Body of pancreas (tissue), 4 donors: ENCODE results near the gene SUSD3. TPM values are rescaled to one million over a fixed set of nuclear protein-coding genes. Genes with fewer than 3 reads are reported as not detected.

Experiments used
- ATAC-seq: fragments of 150-250 bp; one replicate; pipeline ENCODE4 v1.9.1; 2016
- DNase-seq, 4 donors: peaks; one replicate each; pipeline ENCODE4 v3.0.0-alpha.2; 2019
- H3K27ac ChIP-seq, 4 donors: fragments of 200-600 bp; sonication (generic); 1 replicate in 3 of 4; 2 replicates in 1 of 4; pipeline versions ENCODE4 v1.5.1 to v1.6.1; 2016 to 2019; ENCODE audit warnings: mild to moderate bottlenecking in 1 of 4, mixed read lengths in 1 of 4, moderate library complexity in 1 of 4
- H3K27me3 ChIP-seq, 2 donors: fragments of 200-600 bp; sonication (generic); one replicate each; pipeline ENCODE4 v1.6.0; 2016; ENCODE audit warnings: mild to moderate bottlenecking in 1 of 2
- H3K36me3 ChIP-seq, 2 donors: fragments of 200-600 bp; sonication (generic); replicated peaks in 1 of 2; 2 replicates each; pipeline ENCODE4 v1.5.1; 2016; ENCODE audit warnings: low read depth in 2 of 2; ENCODE audit not compliant: insufficient read depth in 1 of 2
- H3K4me1 ChIP-seq: fragments of 200-600 bp; sonication (generic); one replicate; pipeline ENCODE4 v1.6.0; 2016
- H3K4me3 ChIP-seq, 2 donors: fragments of 200-600 bp; sonication (generic); 1 replicate in 1 of 2; 2 replicates in 1 of 2; pipeline ENCODE4 v1.5.1; 2016 to 2019
- H3K9me3 ChIP-seq, 3 donors: fragments of 200-600 bp; sonication (generic); 1 replicate in 2 of 3; 2 replicates in 1 of 3; pipeline ENCODE4 v1.5.1; 2016
- POLR2A ChIP-seq, 3 donors: fragments of 450-650 bp; IDR thresholded peaks; one replicate each; pipeline ENCODE4 v1.6.1; 2016; ENCODE audit warnings: antibody characterized with exemption in 3 of 3, mild to moderate bottlenecking in 2 of 3
- WGBS, 2 donors: methylation state at CpG; one replicate each; pipeline ENCODE4 v1.1.5; 2017; 5-methylcytosine and 5-hydroxymethylcytosine counted together
- intact Hi-C: fragments of 100-400 bp; cut with DNase I; formaldehyde crosslinking; loops from one replicate; pipeline ENCODE4 v1.15.1; 2023
- total RNA-seq, 2 donors: library from RNA; depleted of rRNA; stranded (reverse); fragments of >200 nt; gene quantifications; one replicate each; pipeline ENCODE4 v1.1.0, GENCODE V29; 2016
- TF ChIP-seq, protein P1 (sequence below), 7 experiments: fragments of 450-650 bp in 4 of 7; fragments of 200-600 bp in 3 of 7; sonication (generic) in 3 of 7; IDR thresholded peaks; one replicate each; pipeline ENCODE4 v1.5.1; 2016 to 2019; ENCODE audit warnings: antibody characterized with exemption in 7 of 7

Gene SUSD3
- total RNA-seq, 2 donors from 2014 or later, result 3.6 TPM; not detected in 1

DNA sequence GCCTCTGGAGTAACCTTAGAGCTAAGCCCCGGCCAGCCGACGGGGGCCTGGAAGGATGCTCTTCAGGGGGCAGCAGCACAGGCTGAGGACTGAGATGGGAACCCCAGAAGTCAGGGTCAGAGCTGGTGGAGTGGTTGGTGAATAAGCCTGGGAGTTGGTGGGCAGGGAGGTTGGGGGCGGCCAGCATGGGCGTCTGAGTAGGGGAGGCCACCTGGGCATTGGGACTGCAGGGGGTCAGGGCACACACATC is 61.1 kb downstream of the SUSD3 start:
- peak overlapping the region in 2 of 4 donors; percentile 62 to 66 for H3K27ac ChIP-seq
- TF ChIP-seq POLR2A (IDR thresholded peaks at IDR 0.05), result no peak
- TF ChIP-seq, protein P1, sequence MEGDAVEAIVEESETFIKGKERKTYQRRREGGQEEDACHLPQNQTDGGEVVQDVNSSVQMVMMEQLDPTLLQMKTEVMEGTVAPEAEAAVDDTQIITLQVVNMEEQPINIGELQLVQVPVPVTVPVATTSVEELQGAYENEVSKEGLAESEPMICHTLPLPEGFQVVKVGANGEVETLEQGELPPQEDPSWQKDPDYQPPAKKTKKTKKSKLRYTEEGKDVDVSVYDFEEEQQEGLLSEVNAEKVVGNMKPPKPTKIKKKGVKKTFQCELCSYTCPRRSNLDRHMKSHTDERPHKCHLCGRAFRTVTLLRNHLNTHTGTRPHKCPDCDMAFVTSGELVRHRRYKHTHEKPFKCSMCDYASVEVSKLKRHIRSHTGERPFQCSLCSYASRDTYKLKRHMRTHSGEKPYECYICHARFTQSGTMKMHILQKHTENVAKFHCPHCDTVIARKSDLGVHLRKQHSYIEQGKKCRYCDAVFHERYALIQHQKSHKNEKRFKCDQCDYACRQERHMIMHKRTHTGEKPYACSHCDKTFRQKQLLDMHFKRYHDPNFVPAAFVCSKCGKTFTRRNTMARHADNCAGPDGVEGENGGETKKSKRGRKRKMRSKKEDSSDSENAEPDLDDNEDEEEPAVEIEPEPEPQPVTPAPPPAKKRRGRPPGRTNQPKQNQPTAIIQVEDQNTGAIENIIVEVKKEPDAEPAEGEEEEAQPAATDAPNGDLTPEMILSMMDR (IDR thresholded peaks at IDR 0.05), result no peak
- peaks cover 16% of the 10 kb centered on the region for H3K4me1 ChIP-seq
- H3K27me3 ChIP-seq, result no peaks in the 10 kb centered on the region
- DNase-seq (no peak), ATAC-seq (no peak)
- H3K4me3 ChIP-seq, result no peak overlapping the region
- 63% methylated on average over 5 of the region's 5 CpGs for WGBS, 2 donors
- intact Hi-C loops, result no loop called here
- H3K9me3 ChIP-seq, result no peaks in the 10 kb centered on the region
- peaks cover 0 to 4% of the 10 kb centered on the region in 2 donors for H3K36me3 ChIP-seq

DNA sequence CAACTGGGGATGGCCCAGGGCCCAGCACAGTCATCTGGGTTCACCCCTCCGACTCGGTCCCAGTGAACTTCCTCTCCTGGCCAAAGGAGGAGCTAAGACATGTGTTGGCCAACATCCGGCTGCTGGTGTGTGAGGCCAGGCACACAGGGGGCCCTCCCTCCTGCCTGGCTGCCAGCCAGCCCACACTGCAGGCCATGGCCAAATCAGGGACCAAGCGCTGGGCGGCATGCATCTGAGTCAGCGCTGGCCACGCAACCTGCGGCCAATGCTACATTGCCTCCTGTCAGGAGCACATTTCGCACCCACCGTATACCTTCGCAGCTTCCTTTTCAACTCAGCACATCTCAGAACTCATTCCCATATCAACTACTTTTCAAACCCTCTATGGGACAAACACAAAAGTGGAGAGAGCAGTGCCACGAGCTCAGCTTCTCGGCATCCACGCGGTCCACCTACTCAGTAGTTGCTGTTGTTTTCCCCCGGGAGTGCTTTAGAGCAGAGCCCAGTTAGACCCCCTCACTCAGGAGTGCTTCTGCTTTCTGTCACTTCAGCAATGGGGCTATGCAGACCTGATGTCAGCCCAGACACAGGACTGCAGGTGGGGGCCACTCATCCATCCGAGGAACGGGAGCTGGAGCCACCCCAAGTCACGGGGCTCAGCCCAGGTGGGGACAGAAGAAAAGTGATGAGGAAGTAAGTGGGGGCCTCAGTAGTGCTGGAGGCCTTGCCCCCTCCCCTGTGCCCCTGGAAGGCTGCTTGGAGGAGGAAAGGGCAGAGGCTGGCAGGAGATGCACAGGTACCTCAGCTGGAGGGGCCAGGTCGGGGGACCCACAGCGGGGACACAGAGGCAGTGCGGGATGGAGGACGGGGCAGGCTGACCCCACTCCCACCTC is 61.7 kb downstream of the SUSD3 start:
- ATAC-seq (peak; percentile 90), DNase-seq (peak; percentile 84 to 96 (median 93))
- TF ChIP-seq, protein P1 (IDR thresholded peaks at IDR 0.05), result peak in 5 of 7 experiments; percentile 23 to 72 (median 62)
- TF ChIP-seq POLR2A (IDR thresholded peaks at IDR 0.05), result no peak
- H3K27ac ChIP-seq, result peak overlapping the region in 3 of 4 donors; percentile 11 to 66 (median 62)
- H3K4me1 ChIP-seq, result peaks cover 16% of the 10 kb centered on the region
- 37 to 44% methylated on average over 17 to 23 of the region's 23 CpGs for WGBS, 2 donors
- peaks cover 0 to 4% of the 10 kb centered on the region in 2 donors for H3K36me3 ChIP-seq
- no peaks in the 10 kb centered on the region for H3K9me3 ChIP-seq
- no peak overlapping the region for H3K4me3 ChIP-seq
- intact Hi-C loops, result no loop called here
- H3K27me3 ChIP-seq, result no peaks in the 10 kb centered on the region

DNA sequence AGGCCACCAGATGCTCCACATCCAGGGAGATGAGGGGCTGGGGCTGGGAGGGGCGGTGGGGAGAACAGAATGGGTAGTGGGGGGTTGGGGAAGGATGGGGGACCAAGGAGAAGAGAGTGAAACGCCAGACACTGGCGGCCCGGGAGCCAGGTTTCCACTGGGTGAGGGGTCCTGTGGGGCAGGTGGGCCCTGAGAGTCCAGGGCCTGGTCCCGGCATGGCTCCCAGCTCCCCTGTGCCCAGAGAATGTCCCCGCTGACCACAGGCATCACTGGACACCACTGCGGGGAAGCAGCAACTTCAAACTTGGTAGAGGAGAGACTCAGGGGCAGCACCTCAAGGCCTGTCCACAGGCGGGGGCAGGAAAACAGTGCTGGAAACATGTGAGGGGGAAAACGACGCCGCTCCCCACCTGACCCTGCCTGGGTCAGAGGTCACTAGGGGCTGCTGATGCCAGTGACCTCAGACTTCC is 62.4 kb downstream of the SUSD3 start:
- no peaks in the 10 kb centered on the region for H3K27me3 ChIP-seq
- no peaks in the 10 kb centered on the region for H3K9me3 ChIP-seq
- TF ChIP-seq, protein P1 (IDR thresholded peaks at IDR 0.05), result no peak
- TF ChIP-seq POLR2A (IDR thresholded peaks at IDR 0.05), result no peak
- DNase-seq (peak in 1 of 4 donors; percentile 3), ATAC-seq (no peak)
- intact Hi-C loops, result no loop called here
- peaks cover 16% of the 10 kb centered on the region for H3K4me1 ChIP-seq
- H3K27ac ChIP-seq, result no peak overlapping the region
- 90 to 92% methylated on average over 5 to 11 of the region's 11 CpGs for WGBS, 2 donors
- H3K36me3 ChIP-seq, result peaks cover 0 to 4% of the 10 kb centered on the region in 2 donors
- no peak overlapping the region for H3K4me3 ChIP-seq

DNA sequence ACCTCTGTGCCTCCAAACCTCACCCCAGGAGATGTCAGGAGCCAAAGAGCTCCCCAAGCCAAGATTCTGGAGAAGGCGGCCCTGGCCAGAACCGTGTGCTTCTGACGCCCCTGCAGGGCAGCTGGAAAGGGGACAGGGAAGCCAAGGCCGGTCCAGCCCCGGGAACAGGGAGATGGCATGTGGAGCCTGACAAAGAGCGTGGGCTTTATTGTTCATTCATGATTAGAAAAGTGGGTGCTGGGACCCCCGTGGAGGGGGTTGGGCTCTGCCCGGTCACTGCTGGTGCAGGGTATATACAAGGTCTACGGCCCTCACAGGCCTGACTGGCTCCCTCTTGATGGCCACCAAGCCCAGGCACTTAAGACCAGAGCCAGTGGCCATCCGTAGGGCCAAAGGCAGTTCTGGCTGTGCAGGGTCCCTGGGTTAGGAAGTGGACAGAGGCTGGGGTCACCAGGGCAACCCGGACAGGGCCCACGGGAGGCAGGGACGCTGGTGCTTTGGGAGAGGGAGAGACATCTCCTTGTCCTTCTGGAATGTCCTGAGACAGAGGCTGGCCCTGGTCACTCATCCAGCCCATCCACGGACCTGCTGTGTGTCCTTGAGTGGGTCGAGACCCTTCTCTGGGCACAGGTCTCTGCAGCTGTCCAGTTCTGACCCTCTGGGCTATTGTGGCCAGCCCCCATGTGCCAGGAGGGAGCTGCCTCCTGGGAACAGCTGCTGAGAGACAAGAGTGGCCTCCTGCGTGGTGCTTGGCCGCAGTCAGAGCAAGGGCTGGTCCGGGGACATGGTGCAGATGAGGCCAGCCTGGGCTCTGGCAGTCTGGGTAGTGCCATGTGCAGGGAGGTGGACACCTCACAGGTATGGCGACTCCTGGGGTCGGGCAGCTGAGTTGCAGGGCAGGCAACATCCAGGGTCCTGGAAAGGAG is 63.1 kb downstream of the SUSD3 start:
- no peak for ATAC-seq
- peaks cover 16% of the 10 kb centered on the region for H3K4me1 ChIP-seq
- no peak overlapping the region for H3K4me3 ChIP-seq
- TF ChIP-seq POLR2A (IDR thresholded peaks at IDR 0.05), result no peak
- TF ChIP-seq, protein P1 (IDR thresholded peaks at IDR 0.05), result no peak
- H3K9me3 ChIP-seq, result no peaks in the 10 kb centered on the region
- peaks cover 0 to 4% of the 10 kb centered on the region in 2 donors for H3K36me3 ChIP-seq
- WGBS, 2 donors, result 84 to 87% methylated on average over 11 to 20 of the region's 20 CpGs
- H3K27me3 ChIP-seq, result no peaks in the 10 kb centered on the region
- DNase-seq, result peak in 2 of 4 donors; percentile 5 to 10
- no peak overlapping the region for H3K27ac ChIP-seq
- intact Hi-C loops, result no loop called here
